Measurements from ENCODE around the gene LRRC75A. TPM values are rescaled to one million over a fixed set of nuclear protein-coding genes. Genes with fewer than 3 reads are reported as not detected.

Gene LRRC75A
- total and polyA plus RNA-seq, 2 of the 13 experiments (the other 11 are each of a cell fraction or from before 2014, with no cell fraction given) = 0.03 TPM; not detected in 1

DNA sequence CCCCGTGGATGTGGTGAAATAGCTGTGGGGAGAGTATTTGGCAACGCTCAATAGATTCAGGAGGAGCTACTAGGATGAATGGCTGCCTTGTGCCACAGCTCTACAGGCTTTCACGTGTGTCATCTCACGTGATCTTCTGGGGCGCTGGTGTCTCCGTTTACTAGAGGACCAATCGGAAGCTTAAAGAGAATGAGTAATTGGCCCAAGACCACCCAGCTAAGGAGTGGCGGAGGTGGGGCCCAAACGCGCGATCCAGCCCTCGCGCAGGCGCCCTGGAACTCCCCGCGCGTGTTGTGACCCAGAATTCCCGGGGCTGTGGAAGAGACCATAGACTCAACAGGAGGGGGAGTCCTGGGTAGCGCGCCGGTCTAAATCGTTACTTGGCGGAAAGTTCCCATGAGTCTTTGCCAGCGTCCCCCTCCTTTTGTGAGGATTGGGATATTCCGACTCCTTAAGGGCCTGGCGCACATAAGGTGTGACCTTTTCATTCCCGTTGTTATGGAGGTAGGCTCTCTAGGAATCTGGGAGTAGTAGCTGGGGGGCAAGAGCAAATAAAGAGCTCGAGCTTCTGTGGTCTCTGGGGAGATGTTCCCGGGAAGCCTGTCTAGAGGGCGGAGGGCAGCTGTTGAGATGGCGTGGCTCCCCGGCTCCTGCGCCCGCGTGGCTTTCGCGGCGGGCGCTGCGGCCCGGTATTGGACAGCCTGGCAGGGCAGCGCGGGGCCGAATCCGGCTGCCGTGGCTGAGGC is 53.3 kb downstream of the LRRC75A start (continued):
- TF ChIP-seq, protein P1, sequence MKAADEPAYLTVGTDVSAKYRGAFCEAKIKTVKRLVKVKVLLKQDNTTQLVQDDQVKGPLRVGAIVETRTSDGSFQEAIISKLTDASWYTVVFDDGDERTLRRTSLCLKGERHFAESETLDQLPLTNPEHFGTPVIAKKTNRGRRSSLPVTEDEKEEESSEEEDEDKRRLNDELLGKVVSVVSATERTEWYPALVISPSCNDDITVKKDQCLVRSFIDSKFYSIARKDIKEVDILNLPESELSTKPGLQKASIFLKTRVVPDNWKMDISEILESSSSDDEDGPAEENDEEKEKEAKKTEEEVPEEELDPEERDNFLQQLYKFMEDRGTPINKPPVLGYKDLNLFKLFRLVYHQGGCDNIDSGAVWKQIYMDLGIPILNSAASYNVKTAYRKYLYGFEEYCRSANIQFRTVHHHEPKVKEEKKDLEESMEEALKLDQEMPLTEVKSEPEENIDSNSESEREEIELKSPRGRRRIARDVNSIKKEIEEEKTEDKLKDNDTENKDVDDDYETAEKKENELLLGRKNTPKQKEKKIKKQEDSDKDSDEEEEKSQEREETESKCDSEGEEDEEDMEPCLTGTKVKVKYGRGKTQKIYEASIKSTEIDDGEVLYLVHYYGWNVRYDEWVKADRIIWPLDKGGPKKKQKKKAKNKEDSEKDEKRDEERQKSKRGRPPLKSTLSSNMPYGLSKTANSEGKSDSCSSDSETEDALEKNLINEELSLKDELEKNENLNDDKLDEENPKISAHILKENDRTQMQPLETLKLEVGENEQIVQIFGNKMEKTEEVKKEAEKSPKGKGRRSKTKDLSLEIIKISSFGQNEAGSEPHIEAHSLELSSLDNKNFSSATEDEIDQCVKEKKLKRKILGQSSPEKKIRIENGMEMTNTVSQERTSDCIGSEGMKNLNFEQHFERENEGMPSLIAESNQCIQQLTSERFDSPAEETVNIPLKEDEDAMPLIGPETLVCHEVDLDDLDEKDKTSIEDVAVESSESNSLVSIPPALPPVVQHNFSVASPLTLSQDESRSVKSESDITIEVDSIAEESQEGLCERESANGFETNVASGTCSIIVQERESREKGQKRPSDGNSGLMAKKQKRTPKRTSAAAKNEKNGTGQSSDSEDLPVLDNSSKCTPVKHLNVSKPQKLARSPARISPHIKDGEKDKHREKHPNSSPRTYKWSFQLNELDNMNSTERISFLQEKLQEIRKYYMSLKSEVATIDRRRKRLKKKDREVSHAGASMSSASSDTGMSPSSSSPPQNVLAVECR (CRISPR knock-in tag; IDR thresholded peaks at IDR 0.05; ENCODE audit: borderline replicate concordance) = peak; percentile 75
- TF ChIP-seq, protein P2, sequence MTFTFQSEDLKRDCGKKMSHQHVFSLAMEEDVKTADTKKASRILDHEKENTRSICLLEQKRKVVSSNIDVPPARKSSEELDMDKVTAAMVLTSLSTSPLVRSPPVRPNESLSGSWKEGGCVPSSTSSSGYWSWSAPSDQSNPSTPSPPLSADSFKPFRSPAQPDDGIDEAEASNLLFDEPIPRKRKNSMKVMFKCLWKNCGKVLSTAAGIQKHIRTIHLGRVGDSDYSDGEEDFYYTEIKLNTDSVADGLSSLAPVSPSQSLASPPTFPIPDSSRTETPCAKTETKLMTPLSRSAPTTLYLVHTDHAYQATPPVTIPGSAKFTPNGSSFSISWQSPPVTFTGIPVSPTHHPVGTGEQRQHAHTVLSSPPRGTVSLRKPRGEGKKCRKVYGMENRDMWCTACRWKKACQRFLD (CRISPR knock-in tag; IDR thresholded peaks at IDR 0.05; ENCODE audit: borderline replicate concordance) = no peak
- TF ChIP-seq GATAD1 (CRISPR knock-in tag; IDR thresholded peaks at IDR 0.05) = peak; percentile 86
- 0 out of 2 replicates have a peak, but pooled peaks have one; percentile 44 for TF ChIP-seq ZNF570 (CRISPR knock-in tag; IDR thresholded peaks at IDR 0.05; ENCODE audit: borderline replicate concordance)
- TF ChIP-seq SCMH1 (CRISPR knock-in tag; IDR thresholded peaks at IDR 0.05; ENCODE audit: borderline replicate concordance) = no peak
- TF ChIP-seq KLF16 (CRISPR knock-in tag; IDR thresholded peaks at IDR 0.05) = peak in 1 of 2 experiments; percentile 54; a peak in 2 of 4 replicates
- TF ChIP-seq, protein P3, sequence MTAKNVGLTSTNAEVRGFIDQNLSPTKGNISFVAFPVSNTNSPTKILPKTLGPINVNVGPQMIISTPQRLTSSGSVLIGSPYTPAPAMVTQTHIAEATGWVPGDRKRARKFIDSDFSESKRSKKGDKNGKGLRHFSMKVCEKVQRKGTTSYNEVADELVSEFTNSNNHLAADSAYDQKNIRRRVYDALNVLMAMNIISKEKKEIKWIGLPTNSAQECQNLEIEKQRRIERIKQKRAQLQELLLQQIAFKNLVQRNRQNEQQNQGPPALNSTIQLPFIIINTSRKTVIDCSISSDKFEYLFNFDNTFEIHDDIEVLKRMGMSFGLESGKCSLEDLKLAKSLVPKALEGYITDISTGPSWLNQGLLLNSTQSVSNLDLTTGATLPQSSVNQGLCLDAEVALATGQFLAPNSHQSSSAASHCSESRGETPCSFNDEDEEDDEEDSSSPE (CRISPR knock-in tag; IDR thresholded peaks at IDR 0.05) = peak; percentile 68
- TF ChIP-seq, protein P4, sequence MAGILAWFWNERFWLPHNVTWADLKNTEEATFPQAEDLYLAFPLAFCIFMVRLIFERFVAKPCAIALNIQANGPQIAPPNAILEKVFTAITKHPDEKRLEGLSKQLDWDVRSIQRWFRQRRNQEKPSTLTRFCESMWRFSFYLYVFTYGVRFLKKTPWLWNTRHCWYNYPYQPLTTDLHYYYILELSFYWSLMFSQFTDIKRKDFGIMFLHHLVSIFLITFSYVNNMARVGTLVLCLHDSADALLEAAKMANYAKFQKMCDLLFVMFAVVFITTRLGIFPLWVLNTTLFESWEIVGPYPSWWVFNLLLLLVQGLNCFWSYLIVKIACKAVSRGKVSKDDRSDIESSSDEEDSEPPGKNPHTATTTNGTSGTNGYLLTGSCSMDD (CRISPR knock-in tag; IDR thresholded peaks at IDR 0.05) = no peak
- TF ChIP-seq, protein P5, sequence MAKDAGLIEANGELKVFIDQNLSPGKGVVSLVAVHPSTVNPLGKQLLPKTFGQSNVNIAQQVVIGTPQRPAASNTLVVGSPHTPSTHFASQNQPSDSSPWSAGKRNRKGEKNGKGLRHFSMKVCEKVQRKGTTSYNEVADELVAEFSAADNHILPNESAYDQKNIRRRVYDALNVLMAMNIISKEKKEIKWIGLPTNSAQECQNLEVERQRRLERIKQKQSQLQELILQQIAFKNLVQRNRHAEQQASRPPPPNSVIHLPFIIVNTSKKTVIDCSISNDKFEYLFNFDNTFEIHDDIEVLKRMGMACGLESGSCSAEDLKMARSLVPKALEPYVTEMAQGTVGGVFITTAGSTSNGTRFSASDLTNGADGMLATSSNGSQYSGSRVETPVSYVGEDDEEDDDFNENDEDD (CRISPR knock-in tag; IDR thresholded peaks at IDR 0.05; ENCODE audit: borderline replicate concordance) = peak; percentile 56; the same call in 1 of the 2 replicates
- peak; percentile 54 for TF ChIP-seq RBM22 (optimal IDR thresholded peaks at IDR 0.05; ENCODE audit: low read length)
- no peak for TF ChIP-seq SMC3 (IDR thresholded peaks at IDR 0.05; ENCODE audit: low read length)
- peak; percentile 50; the same call in 2 of the 3 replicates for TF ChIP-seq MXI1 (IDR thresholded peaks at IDR 0.05; ENCODE audit: borderline replicate concordance, low read depth, low read length)
- TF ChIP-seq, protein P6, sequence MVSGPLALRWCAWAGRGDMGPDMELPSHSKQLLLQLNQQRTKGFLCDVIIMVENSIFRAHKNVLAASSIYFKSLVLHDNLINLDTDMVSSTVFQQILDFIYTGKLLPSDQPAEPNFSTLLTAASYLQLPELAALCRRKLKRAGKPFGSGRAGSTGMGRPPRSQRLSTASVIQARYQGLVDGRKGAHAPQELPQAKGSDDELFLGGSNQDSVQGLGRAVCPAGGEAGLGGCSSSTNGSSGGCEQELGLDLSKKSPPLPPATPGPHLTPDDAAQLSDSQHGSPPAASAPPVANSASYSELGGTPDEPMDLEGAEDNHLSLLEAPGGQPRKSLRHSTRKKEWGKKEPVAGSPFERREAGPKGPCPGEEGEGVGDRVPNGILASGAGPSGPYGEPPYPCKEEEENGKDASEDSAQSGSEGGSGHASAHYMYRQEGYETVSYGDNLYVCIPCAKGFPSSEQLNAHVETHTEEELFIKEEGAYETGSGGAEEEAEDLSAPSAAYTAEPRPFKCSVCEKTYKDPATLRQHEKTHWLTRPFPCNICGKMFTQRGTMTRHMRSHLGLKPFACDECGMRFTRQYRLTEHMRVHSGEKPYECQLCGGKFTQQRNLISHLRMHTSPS (CRISPR knock-in tag; IDR thresholded peaks at IDR 0.05; ENCODE audit: low read depth) = peak; percentile 7; the same call in 1 of the 2 replicates
- TF ChIP-seq ZNF598 (CRISPR knock-in tag; IDR thresholded peaks at IDR 0.05; ENCODE audit: borderline replicate concordance) = peak; percentile 18; the same call in 1 of the 2 replicates
- TF ChIP-seq MLLT10 (CRISPR knock-in tag; IDR thresholded peaks at IDR 0.05) = no peak
- TF ChIP-seq ZNF432 (CRISPR knock-in tag; IDR thresholded peaks at IDR 0.05; ENCODE audit: borderline replicate concordance) = no peak
- TF ChIP-seq ZFYVE20 (CRISPR knock-in tag; IDR thresholded peaks at IDR 0.05; ENCODE audit: borderline replicate concordance, low read depth) = no peak
